PC-9 (cell line): ENCODE results near the gene FREM2.

ENCODE experiments used
- CTCF ChIP-seq: fragments of 200-600 bp; sonication (generic); conservative IDR thresholded peaks from 2 replicates; pipeline ENCODE4 v1.6.1; 2017; ENCODE audit warnings: mixed run types, antibody characterized with exemption, mild to moderate bottlenecking, moderate library complexity
- EZH2 ChIP-seq: fragments of 200-600 bp; sonication (generic); IDR thresholded peaks from 2 replicates; pipeline ENCODE4 v1.8.0; 2017; ENCODE audit warnings: antibody characterized with exemption, low read depth

- TF ChIP-seq CTCF (no peak), EZH2 (no peak)
Measured at GRCh38 chr13:38703255-38703654, 16.4 kb downstream of the FREM2 start.
